Muscle of back (tissue), 11 donors: Measurements from ENCODE around the gene TRAPPC4. TPM values are rescaled to one million over a fixed set of nuclear protein-coding genes. Genes with fewer than 3 reads are reported as not detected.

Source experiments
- DNase-seq, 3 donors: peaks; one replicate each; pipeline versions ENCODE4 v3.0.0 to v3.0.0-alpha.2; 2013
- polyA plus RNA-seq, 10 donors: library from polyadenylated mRNA; unstranded; fragments of 120-200 nt; gene quantifications; one replicate each; pipeline ENCODE4 v1.2.1, GENCODE V29; 2013; ENCODE audit not compliant: insufficient read length in 10 of 10

TRAPPC4 gene
- polyA plus RNA-seq, 10 donors = 41.7 to 55.9 (median 48.0) TPM

DNA sequence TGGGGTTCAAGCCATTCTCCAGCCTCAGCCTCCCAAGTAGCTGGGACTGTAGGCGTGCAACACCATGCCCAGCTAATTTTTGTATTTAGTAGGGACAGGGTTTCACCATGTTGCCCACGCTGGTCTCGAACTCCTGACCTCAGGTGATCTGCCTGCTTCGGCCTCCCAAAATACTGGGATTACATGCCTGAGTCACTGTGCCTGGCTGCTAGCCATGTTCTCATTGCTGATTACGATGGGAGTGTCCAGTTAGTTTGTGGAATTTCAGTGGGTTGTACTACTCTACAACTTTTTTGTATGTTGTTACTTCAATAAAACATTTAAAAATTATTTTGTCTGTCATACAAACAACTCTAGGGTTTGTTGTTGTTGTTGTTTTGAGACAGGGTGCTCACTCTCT, 44.2 kb downstream of the TRAPPC4 start:
- DNase-seq = no peak

DNA sequence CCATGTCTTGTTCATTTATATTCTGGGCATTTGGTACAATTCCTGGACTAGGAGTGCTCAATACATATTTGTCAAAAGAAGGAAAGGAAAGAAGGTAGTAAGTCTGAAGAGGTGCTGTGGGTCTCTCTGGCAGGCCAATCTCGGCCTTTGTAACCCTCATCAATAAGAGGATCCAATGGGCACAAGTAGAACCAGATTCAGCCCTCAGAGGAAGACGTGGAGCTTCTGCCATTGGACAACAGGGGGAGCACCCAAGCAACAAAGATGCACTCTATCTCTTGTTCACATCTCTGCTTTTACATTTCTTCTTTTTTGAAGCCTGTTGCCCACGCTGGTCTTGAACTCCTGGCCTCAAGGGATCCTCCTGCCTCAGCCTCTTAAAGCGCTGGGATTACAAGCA, 46.8 kb downstream of the TRAPPC4 start:
- DNase-seq = peak in 1 of 3 donors; percentile 33

GRCh38 chr11:119067371-119068222, 49.0 kb downstream of the TRAPPC4 start, which contains the start of gene VPS11:
Gene VPS11, plus strand, starts transcription at chr11:119067818. Its CDS starts 6 bp downstream, at chr11:119067824.
- peak; percentile 96 to 98 (median 96) for DNase-seq

Other genes with a start within 250 kb of the TRAPPC4 start
- gene DDX6, start 227.6 kb upstream of the TRAPPC4 start, polyA plus RNA-seq = 10 to 100 TPM; 61.9 to 92.0 (median 81.8) TPM
- under 1 TPM in 5 of 10 donors, not detected in 5; 0.04 to 0.11 (median 0.06) TPM for gene CXCR5, start 134.9 kb upstream of the TRAPPC4 start, polyA plus RNA-seq
- gene BCL9L, start 92.8 kb upstream of the TRAPPC4 start, polyA plus RNA-seq = 10 to 100 TPM; 48.2 to 88.1 (median 62.4) TPM
- gene UPK2, start 62.5 kb upstream of the TRAPPC4 start, polyA plus RNA-seq = 1 to 10 TPM in 4 of 10 donors, under 1 TPM in 6; 0.56 to 2.4 (median 0.87) TPM
- gene FOXR1, start 47.0 kb upstream of the TRAPPC4 start, polyA plus RNA-seq = under 1 TPM in 2 of 10 donors, not detected in 8; 0.22 to 0.30 TPM
- gene CENATAC, start 20.6 kb upstream of the TRAPPC4 start, polyA plus RNA-seq = 10 to 100 TPM in 8 of 10 donors, 1 to 10 TPM in 2; 7.1 to 28.2 (median 12.0) TPM
- 1,000 to 10,000 TPM; 1,511 to 2,041 (median 1,652) TPM for gene RPS25, start 423 bp upstream of the TRAPPC4 start, polyA plus RNA-seq
- 10 to 100 TPM in 5 of 10 donors, 1 to 10 TPM in 5; 8.4 to 13.0 (median 10.0) TPM for gene SLC37A4, start 12.1 kb downstream of the TRAPPC4 start, polyA plus RNA-seq
- gene HYOU1, start 38.4 kb downstream of the TRAPPC4 start, polyA plus RNA-seq = 10 to 100 TPM; 35.3 to 62.1 (median 41.8) TPM
- gene VPS11, start 49.1 kb downstream of the TRAPPC4 start, polyA plus RNA-seq = 10 to 100 TPM; 24.9 to 35.4 (median 27.8) TPM
- 10 to 100 TPM; 18.2 to 28.9 (median 23.0) TPM for gene HMBS, start 66.1 kb downstream of the TRAPPC4 start, polyA plus RNA-seq
- gene DPAGT1, start 83.1 kb downstream of the TRAPPC4 start, polyA plus RNA-seq = 10 to 100 TPM; 24.4 to 35.7 (median 30.7) TPM
- 1 to 10 TPM; 6.4 to 9.4 (median 7.1) TPM for gene C2CD2L, start 88.6 kb downstream of the TRAPPC4 start, polyA plus RNA-seq
- gene HINFP, start 102.8 kb downstream of the TRAPPC4 start, polyA plus RNA-seq = 10 to 100 TPM; 13.7 to 25.0 (median 17.8) TPM
- under 1 TPM; 0.10 to 0.60 (median 0.32) TPM for gene ABCG4, start 130.3 kb downstream of the TRAPPC4 start, polyA plus RNA-seq
- 10 to 100 TPM in 9 of 10 donors, 1 to 10 TPM in 1; 9.7 to 12.4 (median 11.6) TPM for gene NLRX1, start 150.0 kb downstream of the TRAPPC4 start, polyA plus RNA-seq
- under 1 TPM in 5 of 10 donors, not detected in 5; 0.09 to 0.34 (median 0.22) TPM for gene NHERF4, start 166.7 kb downstream of the TRAPPC4 start, polyA plus RNA-seq
- gene CBL, start 187.6 kb downstream of the TRAPPC4 start, polyA plus RNA-seq = 10 to 100 TPM; 10.1 to 16.7 (median 13.2) TPM